LNCaP clone FGC (cell line): ENCODE data around the gene GPATCH3.
A peak's percentile ranks its signal among the peaks of the same experiment; 100 is the strongest.

Experiments used
- DNase-seq: peaks from one replicate; pipeline ENCODE4 v3.0.0-alpha.2; 2011; ENCODE audit warnings: low read depth
- H3K4me3 ChIP-seq: 2 replicates; pipeline ENCODE4 v1.5.1; 2011; ENCODE audit warnings: mild to moderate bottlenecking, low read depth, low read length, control low read depth
- TF ChIP-seq, protein P1 (sequence below): IDR thresholded peaks from 2 replicates; pipeline ENCODE4 v1.5.1; 2012; ENCODE audit warnings: mild to moderate bottlenecking; ENCODE audit not compliant: control insufficient read depth, insufficient read depth; ENCODE audit errors: extremely low read depth

GPATCH3 gene

DNA sequence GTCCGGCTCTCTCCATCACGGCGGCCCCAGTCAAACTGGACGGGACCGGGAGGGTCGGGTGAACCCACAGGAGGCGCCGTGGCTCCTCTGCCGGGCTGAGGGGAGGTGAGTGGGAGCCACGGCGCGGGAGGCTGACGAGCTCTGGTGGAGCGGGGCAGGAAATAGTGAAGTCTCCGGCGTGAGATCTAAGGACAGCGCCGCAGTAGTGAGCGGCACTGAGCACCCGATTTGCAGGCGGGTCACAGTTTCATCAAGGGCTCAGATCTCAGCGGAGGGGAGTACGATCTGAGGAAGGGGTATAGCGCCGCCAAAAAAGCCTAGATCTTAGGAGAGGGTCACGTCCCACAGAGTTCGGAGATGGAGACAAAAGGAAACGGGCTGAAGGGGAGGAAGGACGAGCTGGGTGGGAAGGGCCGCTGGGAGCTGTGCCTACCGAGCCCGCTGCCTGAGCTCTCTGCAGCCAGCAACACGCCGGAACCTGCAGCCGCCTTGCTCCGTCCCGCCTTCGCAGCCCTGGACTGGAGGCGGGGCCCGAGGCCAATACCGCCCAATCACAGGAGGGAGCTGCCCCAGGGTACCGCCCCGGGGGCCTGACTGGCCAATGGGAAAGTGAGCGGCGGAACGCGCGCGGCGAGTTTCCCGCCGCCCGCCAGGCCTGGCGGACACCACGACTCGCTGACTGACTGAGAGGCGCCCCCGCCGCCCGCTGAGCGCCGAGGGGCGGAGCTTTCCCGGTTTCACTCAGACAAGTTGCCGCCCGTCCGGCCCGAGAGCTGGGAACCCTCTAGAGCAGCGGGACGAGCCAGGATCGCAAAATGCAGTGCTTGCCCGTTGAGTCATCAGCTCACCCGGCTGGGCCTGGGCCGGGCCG is 35.4 kb downstream of the GPATCH3 start:
- peak; percentile 90 for DNase-seq
- H3K4me3 ChIP-seq, result peak overlapping the region; percentile 78
- TF ChIP-seq, protein P1, sequence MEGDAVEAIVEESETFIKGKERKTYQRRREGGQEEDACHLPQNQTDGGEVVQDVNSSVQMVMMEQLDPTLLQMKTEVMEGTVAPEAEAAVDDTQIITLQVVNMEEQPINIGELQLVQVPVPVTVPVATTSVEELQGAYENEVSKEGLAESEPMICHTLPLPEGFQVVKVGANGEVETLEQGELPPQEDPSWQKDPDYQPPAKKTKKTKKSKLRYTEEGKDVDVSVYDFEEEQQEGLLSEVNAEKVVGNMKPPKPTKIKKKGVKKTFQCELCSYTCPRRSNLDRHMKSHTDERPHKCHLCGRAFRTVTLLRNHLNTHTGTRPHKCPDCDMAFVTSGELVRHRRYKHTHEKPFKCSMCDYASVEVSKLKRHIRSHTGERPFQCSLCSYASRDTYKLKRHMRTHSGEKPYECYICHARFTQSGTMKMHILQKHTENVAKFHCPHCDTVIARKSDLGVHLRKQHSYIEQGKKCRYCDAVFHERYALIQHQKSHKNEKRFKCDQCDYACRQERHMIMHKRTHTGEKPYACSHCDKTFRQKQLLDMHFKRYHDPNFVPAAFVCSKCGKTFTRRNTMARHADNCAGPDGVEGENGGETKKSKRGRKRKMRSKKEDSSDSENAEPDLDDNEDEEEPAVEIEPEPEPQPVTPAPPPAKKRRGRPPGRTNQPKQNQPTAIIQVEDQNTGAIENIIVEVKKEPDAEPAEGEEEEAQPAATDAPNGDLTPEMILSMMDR, result no peak

DNA sequence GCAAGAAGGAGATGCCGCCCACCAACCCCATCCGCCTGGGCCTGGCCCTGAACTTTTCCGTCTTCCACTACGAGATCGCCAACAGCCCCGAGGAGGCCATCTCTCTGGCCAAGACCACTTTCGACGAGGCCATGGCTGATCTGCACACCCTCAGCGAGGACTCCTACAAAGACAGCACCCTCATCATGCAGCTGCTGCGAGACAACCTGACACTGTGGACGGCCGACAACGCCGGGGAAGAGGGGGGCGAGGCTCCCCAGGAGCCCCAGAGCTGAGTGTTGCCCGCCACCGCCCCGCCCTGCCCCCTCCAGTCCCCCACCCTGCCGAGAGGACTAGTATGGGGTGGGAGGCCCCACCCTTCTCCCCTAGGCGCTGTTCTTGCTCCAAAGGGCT is 36.6 kb downstream of the GPATCH3 start:
- TF ChIP-seq, protein P1, result no peak
- peak overlapping the region; percentile 78 for H3K4me3 ChIP-seq
- DNase-seq, result no peak

DNA sequence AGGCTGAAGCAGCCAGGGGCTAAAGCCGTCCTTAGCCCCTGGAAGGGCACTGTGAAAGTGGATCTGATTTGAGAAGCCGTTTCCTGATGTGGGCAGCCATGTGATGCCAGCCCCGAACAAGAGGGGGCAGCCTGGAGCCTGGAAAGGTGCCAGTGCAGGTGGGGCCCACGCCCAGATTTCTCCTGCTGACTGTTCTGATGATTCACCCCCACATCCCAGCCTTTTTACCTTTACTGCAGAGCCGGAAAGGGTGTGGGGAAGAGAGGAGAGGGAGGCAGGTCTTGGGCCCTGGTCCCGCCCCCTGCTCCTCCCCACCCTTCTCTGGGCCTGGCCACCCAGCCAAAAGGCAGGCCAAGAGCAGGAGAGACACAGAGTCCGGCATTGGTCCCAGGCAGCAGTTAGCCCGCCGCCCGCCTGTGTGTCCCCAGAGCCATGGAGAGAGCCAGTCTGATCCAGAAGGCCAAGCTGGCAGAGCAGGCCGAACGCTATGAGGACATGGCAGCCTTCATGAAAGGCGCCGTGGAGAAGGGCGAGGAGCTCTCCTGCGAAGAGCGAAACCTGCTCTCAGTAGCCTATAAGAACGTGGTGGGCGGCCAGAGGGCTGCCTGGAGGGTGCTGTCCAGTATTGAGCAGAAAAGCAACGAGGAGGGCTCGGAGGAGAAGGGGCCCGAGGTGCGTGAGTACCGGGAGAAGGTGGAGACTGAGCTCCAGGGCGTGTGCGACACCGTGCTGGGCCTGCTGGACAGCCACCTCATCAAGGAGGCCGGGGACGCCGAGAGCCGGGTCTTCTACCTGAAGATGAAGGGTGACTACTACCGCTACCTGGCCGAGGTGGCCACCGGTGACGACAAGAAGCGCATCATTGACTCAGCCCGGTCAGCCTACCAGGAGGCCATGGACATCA is 37.2 kb downstream of the GPATCH3 start, which contains the start of gene SFN:
Gene SFN, plus strand, starts transcription at position 369 of the 904 bp plus-strand sequence. Its CDS starts 64 bp downstream, at position 433.
- no peak for DNase-seq
- TF ChIP-seq, protein P1, result peak; percentile 19; the same call in 1 of the 2 replicates
- peak within 1 kb of the TSS; percentile 78 for H3K4me3 ChIP-seq

DNA sequence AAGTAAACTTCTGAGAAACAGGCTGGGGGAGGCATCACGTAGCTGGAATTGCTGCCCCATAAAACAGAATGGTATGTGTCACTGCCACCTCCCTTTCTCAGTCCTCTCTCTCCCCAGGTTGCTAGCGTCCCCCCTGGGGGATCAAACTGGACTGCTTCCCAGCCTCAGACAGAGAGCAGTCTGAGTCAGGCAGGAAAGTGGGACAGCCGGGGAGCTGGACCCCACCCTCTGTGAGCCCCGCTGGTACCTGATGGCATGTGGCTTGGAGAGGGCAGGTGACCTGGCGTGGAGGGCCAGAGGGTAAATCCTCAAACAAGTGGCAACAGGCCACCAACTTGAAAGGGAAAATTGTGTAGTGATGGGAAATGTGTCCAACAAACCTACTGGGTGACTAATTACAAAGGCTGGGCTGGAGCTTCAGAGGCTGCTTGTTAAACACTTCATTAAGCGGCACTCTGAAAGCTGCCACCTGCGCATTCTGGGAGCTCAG is 38.3 kb downstream of the GPATCH3 start:
- DNase-seq, result no peak
- H3K4me3 ChIP-seq, result no peak overlapping the region
- TF ChIP-seq, protein P1, result no peak

DNA sequence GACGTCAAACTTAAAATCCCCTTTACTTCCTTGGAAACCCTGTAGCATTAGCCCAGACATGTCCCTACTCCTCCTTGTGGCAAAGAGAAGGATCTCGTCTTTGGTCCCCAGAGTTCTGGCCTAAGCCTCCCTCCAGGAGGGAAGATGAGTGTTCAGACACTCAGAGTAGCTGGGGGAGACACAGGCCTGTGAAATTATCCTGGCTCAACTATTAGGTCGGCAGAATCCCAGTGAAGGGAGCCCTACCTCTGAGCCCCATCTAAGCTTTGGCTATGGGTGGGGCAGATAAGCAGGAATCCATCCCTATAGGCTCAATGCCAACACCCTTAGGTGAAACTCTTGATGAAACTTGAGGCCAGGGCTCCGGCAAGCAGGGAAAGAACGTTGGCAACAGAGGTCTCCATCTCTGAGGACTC is 39.0 kb downstream of the GPATCH3 start:
- no peak for DNase-seq

More for the DNA sequence above, 39.0 kb downstream of the GPATCH3 start:
- TF ChIP-seq, protein P1, result no peak
- H3K4me3 ChIP-seq, result no peak overlapping the region
